Large intestine (tissue), 3 donors: ENCODE results near the gene CTNNA2. TPM values are rescaled to one million over a fixed set of nuclear protein-coding genes. Genes with fewer than 3 reads are reported as not detected.

Source experiments
- DNase-seq, 2 donors: peaks; one replicate each; pipeline versions ENCODE4 v3.0.0 to v3.0.0-alpha.2; 2013
- H3K27ac ChIP-seq: one replicate; pipeline ENCODE4 v1.5.1; 2013; ENCODE audit warnings: low read length
- H3K27me3 ChIP-seq: 2 replicates; pipeline ENCODE4 v1.6.1; 2013; ENCODE audit warnings: low read length; ENCODE audit not compliant: control insufficient read depth, insufficient read depth
- H3K36me3 ChIP-seq: 2 replicates; pipeline ENCODE4 v1.6.1; 2013; ENCODE audit warnings: low read length; ENCODE audit not compliant: control insufficient read depth, insufficient read depth
- H3K4me1 ChIP-seq: one replicate; pipeline ENCODE4 v1.6.1; 2013; ENCODE audit warnings: low read length; ENCODE audit not compliant: control insufficient read depth, insufficient read depth
- H3K4me3 ChIP-seq: one replicate; pipeline ENCODE4 v1.5.1; 2013; ENCODE audit warnings: low read length
- H3K9me3 ChIP-seq: one replicate; pipeline ENCODE4 v1.6.1; 2013; ENCODE audit warnings: mild to moderate bottlenecking, low read depth, low read length, moderate library complexity; ENCODE audit not compliant: control insufficient read depth
- WGBS: methylation state at CpG from one replicate; pipeline ENCODE4 v1.1.5; 2013; ENCODE audit warnings: low lambda C conversion rate; ENCODE audit not compliant: insufficient coverage; 5-methylcytosine and 5-hydroxymethylcytosine counted together
- polyA plus RNA-seq: library from polyadenylated mRNA; unstranded; fragments of 120-200 nt; gene quantifications from one replicate; pipeline ENCODE4 v1.2.1, GENCODE V29; 2013

CTNNA2 gene
- polyA plus RNA-seq, 1 donor: 7.5 TPM

DNA sequence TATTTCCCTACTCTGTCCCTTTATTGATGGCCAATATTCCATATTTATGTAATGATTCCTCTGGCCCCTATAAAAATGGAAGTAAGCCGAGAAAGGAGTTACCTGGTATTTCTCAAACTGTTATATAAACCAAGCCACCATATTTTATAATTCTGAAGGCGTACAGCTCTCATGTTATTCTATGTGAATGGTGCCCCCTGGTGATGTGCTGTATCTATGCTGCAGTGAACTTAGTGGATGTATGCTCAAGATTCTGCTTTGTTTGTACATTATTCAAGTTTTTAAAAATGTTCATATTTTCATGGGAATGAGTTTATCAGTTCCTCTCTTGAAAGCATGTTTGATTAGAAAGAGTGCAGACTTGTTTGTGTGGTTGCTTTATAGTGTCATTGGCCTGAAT is 986.2 kb downstream of the CTNNA2 start:
- Histone ChIP-seq H3K4me1 (no peaks in the 10 kb centered on the region), H3K4me3 (no peak overlapping the region), H3K27ac (no peak overlapping the region), H3K36me3 (no peaks in the 10 kb centered on the region), H3K9me3 (no peaks in the 10 kb centered on the region), H3K27me3 (no peaks in the 10 kb centered on the region)
- no CpG with 5 or more reads among the region's 2 CpGs for WGBS
- peak; percentile 11 to 14 for DNase-seq

GRCh38 chr2:80501874-80502624 is 989.2 kb downstream of the CTNNA2 start:
- no peak overlapping the region for H3K4me3 ChIP-seq
- no peaks in the 10 kb centered on the region for H3K36me3 ChIP-seq
- no peaks in the 10 kb centered on the region for H3K27me3 ChIP-seq
- H3K27ac ChIP-seq: no peak overlapping the region
- no peaks in the 10 kb centered on the region for H3K4me1 ChIP-seq
- no peak for DNase-seq
- H3K9me3 ChIP-seq: no peaks in the 10 kb centered on the region

- H3K4me1 ChIP-seq: no peaks in the 10 kb centered on the region
- no peaks in the 10 kb centered on the region for H3K27me3 ChIP-seq
- no peak for DNase-seq
- no CpG with 5 or more reads among the region's 1 CpG for WGBS
- no peak overlapping the region for H3K4me3 ChIP-seq
- no peaks in the 10 kb centered on the region for H3K36me3 ChIP-seq
- no peaks in the 10 kb centered on the region for H3K9me3 ChIP-seq
- no peak overlapping the region for H3K27ac ChIP-seq
Measured at GRCh38 chr2:80506563-80506962, 993.7 kb downstream of the CTNNA2 start.

DNA sequence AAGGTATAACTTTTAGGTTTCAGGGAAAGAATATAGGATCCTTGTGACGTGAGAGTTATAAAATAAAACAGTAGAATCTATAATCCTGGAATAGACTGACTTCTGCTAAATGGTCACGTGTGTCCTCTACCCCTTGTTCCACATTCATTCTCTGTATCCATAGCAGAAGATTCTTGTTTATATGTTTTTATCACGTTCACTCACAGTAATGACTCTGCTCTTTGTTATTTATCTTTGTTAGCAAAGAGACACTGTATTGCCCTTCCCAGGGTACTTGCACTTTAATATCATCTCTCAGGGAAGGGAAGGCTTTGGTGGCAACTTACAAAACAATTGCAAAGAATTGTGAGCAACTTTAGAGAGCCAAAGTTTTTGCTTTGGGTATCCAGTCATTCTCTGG is 997.9 kb downstream of the CTNNA2 start:
- Histone ChIP-seq H3K27me3 (no peaks in the 10 kb centered on the region), H3K36me3 (no peaks in the 10 kb centered on the region), H3K4me1 (no peaks in the 10 kb centered on the region), H3K27ac (no peak overlapping the region), H3K9me3 (peaks cover 2% of the 10 kb centered on the region), H3K4me3 (no peak overlapping the region)
- WGBS: 50% methylated on average over 2 of the region's 3 CpGs
- no peak for DNase-seq

- H3K9me3 ChIP-seq: peaks cover 2% of the 10 kb centered on the region
- WGBS: no CpG with 5 or more reads among the region's 3 CpGs
Measured at GRCh38 chr2:80515964-80516363, 1003.1 kb downstream of the CTNNA2 start.

GRCh38 chr2:80517316-80517715 is 1004.5 kb downstream of the CTNNA2 start:
- DNase-seq: no peak
- peaks cover 2% of the 10 kb centered on the region for H3K9me3 ChIP-seq
- H3K36me3 ChIP-seq: no peaks in the 10 kb centered on the region
- H3K27ac ChIP-seq: no peak overlapping the region
- H3K27me3 ChIP-seq: no peaks in the 10 kb centered on the region
- no peaks in the 10 kb centered on the region for H3K4me1 ChIP-seq
- WGBS: no CpG with 5 or more reads among the region's 3 CpGs
- H3K4me3 ChIP-seq: no peak overlapping the region

More at GRCh38 chr2:80515964-80516363, 1003.1 kb downstream of the CTNNA2 start:
- H3K4me1 ChIP-seq: no peaks in the 10 kb centered on the region
- no peak for DNase-seq
- no peaks in the 10 kb centered on the region for H3K36me3 ChIP-seq
- no peak overlapping the region for H3K27ac ChIP-seq
- H3K27me3 ChIP-seq: no peaks in the 10 kb centered on the region
- H3K4me3 ChIP-seq: no peak overlapping the region

DNA sequence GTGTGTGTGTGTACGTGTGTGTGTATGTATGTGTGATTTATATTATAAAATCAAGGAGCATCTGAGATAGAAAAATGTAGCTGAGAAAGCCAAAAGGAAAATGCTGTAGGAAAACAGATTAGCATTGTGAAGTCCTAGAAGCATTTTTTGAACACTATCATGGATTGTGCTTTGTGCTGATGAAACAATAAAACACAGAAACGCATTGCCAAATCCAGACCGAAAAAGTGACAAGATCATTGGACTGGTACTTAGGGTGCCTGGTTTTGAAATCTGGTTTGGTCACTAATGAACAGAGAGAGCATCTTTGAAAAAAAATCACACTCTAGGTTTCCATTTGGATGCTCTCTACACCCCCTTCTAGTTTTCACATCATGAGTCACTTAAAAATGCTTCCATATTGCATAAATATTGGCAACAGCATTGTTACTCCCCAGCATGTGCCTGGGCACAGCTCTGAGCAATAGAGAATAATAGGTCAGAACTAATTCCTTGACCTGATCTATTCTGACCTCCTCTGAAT is 1006.3 kb downstream of the CTNNA2 start:
- no peak overlapping the region for H3K27ac ChIP-seq
- no peaks in the 10 kb centered on the region for H3K36me3 ChIP-seq
- H3K4me3 ChIP-seq: no peak overlapping the region
- no peaks in the 10 kb centered on the region for H3K27me3 ChIP-seq
- H3K4me1 ChIP-seq: no peaks in the 10 kb centered on the region
- peaks cover under 1% of the 10 kb centered on the region for H3K9me3 ChIP-seq
- WGBS: no CpG with 5 or more reads among the region's 3 CpGs
- no peak for DNase-seq

DNA sequence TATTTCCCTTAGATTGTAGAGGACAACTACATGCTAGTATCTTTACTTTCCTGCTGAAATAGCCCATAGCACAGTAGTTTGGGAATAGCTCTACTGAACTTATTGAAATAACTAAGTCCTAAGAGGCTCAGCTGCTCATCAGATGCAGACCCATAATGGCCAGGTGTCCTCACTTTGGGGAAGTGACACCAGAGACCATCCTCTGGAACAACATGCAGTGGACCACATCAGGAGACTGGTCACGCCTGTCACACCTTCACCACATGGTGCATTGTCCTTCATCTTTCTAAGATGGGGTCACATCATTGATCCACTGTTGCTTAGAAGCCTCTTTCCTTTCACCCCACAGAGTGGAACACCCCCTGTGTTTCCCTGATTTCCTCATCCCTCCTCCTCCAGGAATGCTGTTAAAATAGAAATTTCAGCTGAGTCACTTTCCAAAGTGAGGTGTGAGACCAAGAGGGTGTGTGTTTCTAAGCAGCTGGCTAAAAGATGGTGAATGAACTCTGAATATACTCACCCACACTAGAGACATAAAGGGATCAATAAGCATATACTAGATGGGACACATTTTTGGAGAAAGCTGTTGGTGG is 1006.9 kb downstream of the CTNNA2 start:
- no peak overlapping the region for H3K4me3 ChIP-seq
- no peak overlapping the region for H3K27ac ChIP-seq
- WGBS: no CpG with 5 or more reads among the region's 1 CpG
- DNase-seq: no peak
- H3K36me3 ChIP-seq: no peaks in the 10 kb centered on the region
- no peaks in the 10 kb centered on the region for H3K9me3 ChIP-seq
- no peaks in the 10 kb centered on the region for H3K4me1 ChIP-seq
- no peaks in the 10 kb centered on the region for H3K27me3 ChIP-seq

DNA sequence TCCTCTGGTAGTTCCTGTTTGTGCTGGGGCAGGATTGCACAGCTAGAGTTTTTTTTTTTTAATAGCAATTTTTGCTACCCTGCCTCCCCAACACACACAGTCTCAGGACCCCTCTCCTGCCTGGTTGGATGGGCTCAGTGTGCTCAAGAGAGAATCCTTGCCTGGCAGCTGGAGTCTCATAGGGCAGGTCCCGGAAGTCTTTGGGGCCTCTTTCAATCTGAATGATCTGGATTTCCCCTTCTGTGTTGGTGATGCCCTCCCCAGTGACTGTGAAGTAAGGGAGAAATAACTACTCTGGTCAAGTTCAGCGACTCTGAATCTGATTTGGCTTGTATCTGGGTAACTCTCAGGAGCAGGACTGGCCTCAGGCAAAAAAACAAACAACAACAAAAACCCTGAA is 1012.3 kb downstream of the CTNNA2 start:
- H3K36me3 ChIP-seq: no peaks in the 10 kb centered on the region
- DNase-seq: no peak
- H3K4me1 ChIP-seq: no peaks in the 10 kb centered on the region
- H3K27me3 ChIP-seq: no peaks in the 10 kb centered on the region
- no peak overlapping the region for H3K27ac ChIP-seq
- no CpG with 5 or more reads among the region's 2 CpGs for WGBS
- no peaks in the 10 kb centered on the region for H3K9me3 ChIP-seq
- no peak overlapping the region for H3K4me3 ChIP-seq

DNA sequence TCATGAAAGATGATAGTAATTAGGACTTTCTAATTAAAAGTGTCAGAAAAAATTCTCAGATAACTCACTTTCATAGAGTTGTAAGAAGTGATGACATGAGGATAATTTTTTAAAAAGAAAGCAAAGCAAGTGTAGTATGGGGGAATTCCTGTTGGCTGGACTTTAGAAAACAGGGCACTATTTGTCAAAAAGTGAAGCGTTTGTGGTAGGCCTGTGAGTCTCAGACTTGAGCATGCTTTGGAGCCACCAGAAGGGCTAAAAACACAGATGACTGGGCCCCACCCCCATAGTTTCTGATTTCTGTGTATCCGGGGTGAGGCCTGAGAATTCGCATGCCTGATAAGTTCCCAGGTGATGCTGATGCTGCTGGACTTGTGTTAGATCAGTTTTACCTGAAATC is 1014.3 kb downstream of the CTNNA2 start:
- no peaks in the 10 kb centered on the region for H3K27me3 ChIP-seq
- no peak overlapping the region for H3K27ac ChIP-seq
- H3K9me3 ChIP-seq: no peaks in the 10 kb centered on the region
- H3K36me3 ChIP-seq: no peaks in the 10 kb centered on the region
- WGBS: no CpG with 5 or more reads among the region's 3 CpGs
- no peak overlapping the region for H3K4me3 ChIP-seq
- H3K4me1 ChIP-seq: no peaks in the 10 kb centered on the region
- DNase-seq: no peak
